ENCODE results near the gene ZBTB17.
"Not testable (repeated sequence)": the region's sequence is repeated elsewhere in the genome, so short reads cannot be mapped to it uniquely, and the experiment has no call there.

Gene ZBTB17

GRCh38 chr1:15892857-15893599, 82.9 kb downstream of the ZBTB17 start:
- DNase-seq: not testable (repeated sequence)
